HepG2 (cell line): ENCODE results near the gene SDC1. TPM values are rescaled to one million over a fixed set of nuclear protein-coding genes. Genes with fewer than 3 reads are reported as not detected.

Experiments used
- MAF1 ChIP-seq: sonication (generic); formaldehyde crosslinking; IDR thresholded peaks from 2 replicates; pipeline ENCODE4 v1.5.0; 2020; ENCODE audit warnings: missing genetic modification reagents, borderline replicate concordance
- MZF1 ChIP-seq: sonication (generic); formaldehyde crosslinking; IDR thresholded peaks from 2 replicates; pipeline ENCODE4 v1.8.1; 2023; ENCODE audit warnings: mild to moderate bottlenecking, missing genetic modification reagents, borderline replicate concordance
- NAIF1 ChIP-seq: sonication (generic); formaldehyde crosslinking; IDR thresholded peaks from 2 replicates; pipeline ENCODE4 v1.5.0; 2020; ENCODE audit warnings: mild to moderate bottlenecking, missing genetic modification reagents, borderline replicate concordance
- NR2F6 ChIP-seq, 2 experiments: IDR thresholded peaks; 2 replicates each; pipeline ENCODE4 v1.6.1; 2016; ENCODE audit warnings: antibody characterized with exemption in 1 of 2, mild to moderate bottlenecking in 1 of 2
- PHF8 ChIP-seq: sonication (generic); formaldehyde crosslinking; IDR thresholded peaks from 2 replicates; pipeline ENCODE4 v1.5.0; 2020; ENCODE audit warnings: missing genetic modification reagents
- PLRG1 ChIP-seq: fragments of 450-650 bp; conservative IDR thresholded peaks from 2 replicates; pipeline ENCODE4 v1.6.1; 2016
- POLR2AphosphoS2 ChIP-seq: IDR thresholded peaks from 2 replicates; pipeline ENCODE4 v1.6.1; 2011; ENCODE audit warnings: low read depth, low read length, improper control_type of control experiment
- SOX13 ChIP-seq, 3 experiments: fragments of 450-650 bp in 1 of 3; sonication (generic) in 1 of 3; formaldehyde crosslinking in 1 of 3; IDR thresholded peaks in 2 of 3; conservative IDR thresholded peaks in 1 of 3; 2 replicates each; pipeline versions ENCODE4 v1.5.0 to v1.6.1; 2016 to 2020; ENCODE audit warnings: antibody characterized with exemption in 1 of 3, mild to moderate bottlenecking in 1 of 3, missing compliant biosample characterization in 1 of 3, missing genetic modification reagents in 1 of 3, moderate library complexity in 1 of 3
- SP5 ChIP-seq: IDR thresholded peaks from 2 replicates; pipeline ENCODE4 v1.6.1; 2016; ENCODE audit warnings: low read depth, borderline replicate concordance
- SRY ChIP-seq: sonication (generic); formaldehyde crosslinking; IDR thresholded peaks from 2 replicates; pipeline ENCODE4 v1.8.0; 2022; ENCODE audit warnings: mild to moderate bottlenecking, missing genetic modification reagents
- YEATS2 ChIP-seq: sonication (generic); formaldehyde crosslinking; IDR thresholded peaks from 2 replicates; pipeline ENCODE4 v1.4.0; 2020; ENCODE audit warnings: missing genetic modification reagents, borderline replicate concordance
- ZKSCAN8 ChIP-seq: IDR thresholded peaks from 2 replicates; pipeline ENCODE4 v1.6.1; 2016; ENCODE audit warnings: borderline replicate concordance, missing genetic modification reagents, missing compliant biosample characterization
- ZMYM3 ChIP-seq: sonication (generic); formaldehyde crosslinking; IDR thresholded peaks from 2 replicates; pipeline ENCODE4 v1.5.1; 2020; ENCODE audit warnings: mild to moderate bottlenecking, missing genetic modification reagents
- ZNF292 ChIP-seq: sonication (generic); formaldehyde crosslinking; IDR thresholded peaks from 2 replicates; pipeline ENCODE4 v1.8.1; 2022; ENCODE audit warnings: mild to moderate bottlenecking, low read depth, missing genetic modification reagents, borderline replicate concordance
- ZNF367 ChIP-seq: sonication (generic); formaldehyde crosslinking; IDR thresholded peaks from 2 replicates; pipeline ENCODE4 v1.4.0; 2020; ENCODE audit warnings: missing genetic modification reagents, borderline replicate concordance
- ZNF549 ChIP-seq: sonication (generic); formaldehyde crosslinking; IDR thresholded peaks from 2 replicates; pipeline ENCODE4 v1.5.0; 2020; ENCODE audit warnings: missing genetic modification reagents
- ZSCAN12 ChIP-seq: sonication (generic); formaldehyde crosslinking; IDR thresholded peaks from 2 replicates; pipeline ENCODE4 v1.9.0; 2021; ENCODE audit warnings: mild to moderate bottlenecking, missing genetic modification reagents
- polyA plus RNA-seq, 8 experiments: library from polyadenylated mRNA; depleted of rRNA in 3 of 8; stranded (reverse) in 7 of 8; unstranded in 1 of 8; fragments of >200 nt; fragmentation: Illumina TruSeq in 4 of 8; extraction: Trizol in 4 of 8; gene quantifications; 2 replicates each; pipeline versions ENCODE4 v1.2.1 to v1.2.3, GENCODE V29; 2011 to 2016; ENCODE audit warnings: low read depth in 4 of 8, missing spikeins in 1 of 8, mixed read lengths in 1 of 8; ENCODE audit not compliant: insufficient read depth in 1 of 8
- total RNA-seq, 5 experiments: library from RNA; depleted of rRNA; stranded (reverse); fragments of >200 nt; fragmentation: Illumina TruSeq; extraction: Trizol; gene quantifications; 2 replicates each; pipeline ENCODE4 v1.2.3, GENCODE V29; 2016; ENCODE audit warnings: low read depth in 1 of 5
- TF ChIP-seq, protein P1 (sequence below): sonication (generic); formaldehyde crosslinking; IDR thresholded peaks from 2 replicates; pipeline ENCODE4 v1.5.0; 2020; ENCODE audit warnings: mild to moderate bottlenecking, missing genetic modification reagents
- TF ChIP-seq, protein P2 (sequence below), 2 experiments: sonication (generic) in 1 of 2; formaldehyde crosslinking in 1 of 2; IDR thresholded peaks; 2 replicates each; pipeline versions ENCODE4 v1.5.1 to v1.6.1; 2011 to 2020; ENCODE audit warnings: borderline replicate concordance in 1 of 2, low read depth in 1 of 2, low read length in 1 of 2, mild to moderate bottlenecking in 1 of 2, missing genetic modification reagents in 1 of 2, moderate library complexity in 1 of 2
- TF ChIP-seq, protein P3 (sequence below): sonication (generic); formaldehyde crosslinking; IDR thresholded peaks from 2 replicates; pipeline ENCODE4 v1.9.0; 2022; ENCODE audit warnings: low read depth, missing genetic modification reagents

The SDC1 gene
- total and polyA plus RNA-seq, 2 of the 13 experiments (the other 11 are each of a cell fraction or from before 2014, with no cell fraction given), result 108 to 119 TPM

DNA sequence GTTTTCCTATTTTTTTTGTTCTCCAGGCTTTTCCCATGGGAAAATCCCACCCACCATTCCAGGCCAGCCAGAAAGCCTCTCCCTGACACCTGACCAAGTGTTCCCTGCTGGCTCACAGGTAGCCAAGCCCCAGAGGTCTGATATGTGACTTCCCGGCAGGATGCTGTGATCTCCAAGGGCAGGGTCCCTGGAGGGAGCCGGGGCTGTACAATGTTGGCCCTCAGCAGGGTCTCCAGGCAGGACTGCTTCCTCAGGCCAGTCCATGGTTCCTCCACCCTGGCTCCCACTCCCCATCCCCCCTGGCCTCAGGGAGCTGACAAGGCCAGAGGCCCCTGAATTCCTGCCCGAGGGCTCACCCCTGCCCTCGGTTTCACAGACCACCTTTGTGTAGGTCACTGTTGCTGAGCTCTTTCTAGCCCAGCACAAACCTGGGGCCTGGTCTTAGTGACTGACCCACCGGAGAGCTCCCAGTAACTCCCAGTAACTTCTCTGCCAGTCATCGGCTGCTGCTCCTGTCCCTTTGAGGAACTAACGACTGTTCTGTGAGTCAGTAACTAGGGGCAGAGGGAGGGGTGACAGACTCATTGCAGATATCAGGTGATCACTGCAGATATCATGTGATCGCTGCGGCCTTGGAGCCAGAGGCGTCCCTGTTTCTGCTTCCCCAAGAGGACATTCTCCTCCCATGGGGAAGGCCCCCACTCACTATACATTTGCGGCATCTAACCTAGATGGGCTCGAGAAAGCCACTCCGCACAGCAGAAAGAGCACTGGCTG, 38.7 kb downstream of the SDC1 start (continued):
- TF ChIP-seq, protein P1, sequence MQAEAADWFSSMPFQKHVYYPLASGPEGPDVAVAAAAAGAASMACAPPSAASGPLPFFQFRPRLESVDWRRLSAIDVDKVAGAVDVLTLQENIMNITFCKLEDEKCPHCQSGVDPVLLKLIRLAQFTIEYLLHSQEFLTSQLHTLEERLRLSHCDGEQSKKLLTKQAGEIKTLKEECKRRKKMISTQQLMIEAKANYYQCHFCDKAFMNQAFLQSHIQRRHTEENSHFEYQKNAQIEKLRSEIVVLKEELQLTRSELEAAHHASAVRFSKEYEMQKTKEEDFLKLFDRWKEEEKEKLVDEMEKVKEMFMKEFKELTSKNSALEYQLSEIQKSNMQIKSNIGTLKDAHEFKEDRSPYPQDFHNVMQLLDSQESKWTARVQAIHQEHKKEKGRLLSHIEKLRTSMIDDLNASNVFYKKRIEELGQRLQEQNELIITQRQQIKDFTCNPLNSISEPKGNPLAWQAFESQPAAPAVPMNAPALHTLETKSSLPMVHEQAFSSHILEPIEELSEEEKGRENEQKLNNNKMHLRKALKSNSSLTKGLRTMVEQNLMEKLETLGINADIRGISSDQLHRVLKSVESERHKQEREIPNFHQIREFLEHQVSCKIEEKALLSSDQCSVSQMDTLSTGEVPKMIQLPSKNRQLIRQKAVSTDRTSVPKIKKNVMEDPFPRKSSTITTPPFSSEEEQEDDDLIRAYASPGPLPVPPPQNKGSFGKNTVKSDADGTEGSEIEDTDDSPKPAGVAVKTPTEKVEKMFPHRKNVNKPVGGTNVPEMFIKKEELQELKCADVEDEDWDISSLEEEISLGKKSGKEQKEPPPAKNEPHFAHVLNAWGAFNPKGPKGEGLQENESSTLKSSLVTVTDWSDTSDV, result peak; percentile 90; the same call in 1 of the 2 replicates
- TF ChIP-seq ZNF292 (peak; percentile 68), NAIF1 (CRISPR knock-in tag) (no peak), PHF8 (peak; percentile 49; the same call in 1 of the 2 replicates), YEATS2 (peak; percentile 83; the same call in 1 of the 2 replicates), POLR2AphosphoS2 (no peak), SOX13 (IDR thresholded peaks at IDR 0.05) (no peak), SOX13 (CRISPR knock-in tag; conservative IDR thresholded peaks at IDR 0.05 in 1 of 2, IDR thresholded peaks at IDR 0.05 in 1 of 2) (peak in 1 of 2 experiments; percentile 7; a peak in 1 of 4 replicates), ZMYM3 (no peak), ZKSCAN8 (CRISPR knock-in tag) (0 out of 2 replicates have a peak, but pooled peaks have one; percentile 16), ZNF549 (no peak), ZSCAN12 (CRISPR knock-in tag) (no peak), MZF1 (CRISPR knock-in tag) (no peak), ZNF367 (CRISPR knock-in tag) (no peak), NR2F6 (IDR thresholded peaks at IDR 0.05) (no peak), NR2F6 (CRISPR knock-in tag; IDR thresholded peaks at IDR 0.05) (peak; percentile 23; the same call in 1 of the 2 replicates), SRY (CRISPR knock-in tag) (peak; percentile 89; the same call in 1 of the 2 replicates), SP5 (0 out of 2 replicates have a peak, but pooled peaks have one; percentile 11), MAF1 (CRISPR knock-in tag) (no peak), PLRG1 (no peak)
- TF ChIP-seq, protein P2, sequence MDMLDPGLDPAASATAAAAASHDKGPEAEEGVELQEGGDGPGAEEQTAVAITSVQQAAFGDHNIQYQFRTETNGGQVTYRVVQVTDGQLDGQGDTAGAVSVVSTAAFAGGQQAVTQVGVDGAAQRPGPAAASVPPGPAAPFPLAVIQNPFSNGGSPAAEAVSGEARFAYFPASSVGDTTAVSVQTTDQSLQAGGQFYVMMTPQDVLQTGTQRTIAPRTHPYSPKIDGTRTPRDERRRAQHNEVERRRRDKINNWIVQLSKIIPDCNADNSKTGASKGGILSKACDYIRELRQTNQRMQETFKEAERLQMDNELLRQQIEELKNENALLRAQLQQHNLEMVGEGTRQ (IDR thresholded peaks at IDR 0.05; ENCODE audit: low read depth, low read length), result peak; percentile 96
- TF ChIP-seq, protein P2 (CRISPR knock-in tag; IDR thresholded peaks at IDR 0.05; ENCODE audit: borderline replicate concordance), result peak; percentile 90; the same call in 1 of the 2 replicates
- TF ChIP-seq, protein P3, sequence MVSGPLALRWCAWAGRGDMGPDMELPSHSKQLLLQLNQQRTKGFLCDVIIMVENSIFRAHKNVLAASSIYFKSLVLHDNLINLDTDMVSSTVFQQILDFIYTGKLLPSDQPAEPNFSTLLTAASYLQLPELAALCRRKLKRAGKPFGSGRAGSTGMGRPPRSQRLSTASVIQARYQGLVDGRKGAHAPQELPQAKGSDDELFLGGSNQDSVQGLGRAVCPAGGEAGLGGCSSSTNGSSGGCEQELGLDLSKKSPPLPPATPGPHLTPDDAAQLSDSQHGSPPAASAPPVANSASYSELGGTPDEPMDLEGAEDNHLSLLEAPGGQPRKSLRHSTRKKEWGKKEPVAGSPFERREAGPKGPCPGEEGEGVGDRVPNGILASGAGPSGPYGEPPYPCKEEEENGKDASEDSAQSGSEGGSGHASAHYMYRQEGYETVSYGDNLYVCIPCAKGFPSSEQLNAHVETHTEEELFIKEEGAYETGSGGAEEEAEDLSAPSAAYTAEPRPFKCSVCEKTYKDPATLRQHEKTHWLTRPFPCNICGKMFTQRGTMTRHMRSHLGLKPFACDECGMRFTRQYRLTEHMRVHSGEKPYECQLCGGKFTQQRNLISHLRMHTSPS (CRISPR knock-in tag), result peak; percentile 78
